ENCODE results near the gene DDX49.

DDX49 gene

GRCh38 chr19:18895824-18896341 lies 23.6 kb upstream of the DDX49 start, which contains the start of gene CERS1:
CERS1 (minus strand) TSS chr19:18896158; CDS start chr19:18896072, 86 bp downstream.
- H3K27me3 ChIP-seq (replicated peaks; ENCODE audit: control insufficient read depth, insufficient read depth, low read length, poor library complexity, severe bottlenecking), result peaks cover 16% of the 10 kb centered on the region
- H3K36me3 ChIP-seq (ENCODE audit: control insufficient read depth, insufficient read depth, low read length), result peaks cover 19% of the 10 kb centered on the region
- H3K9me3 ChIP-seq (ENCODE audit: control insufficient read depth, low read length), result no peaks in the 10 kb centered on the region
- DNase-seq, result no peak
- no peak within 1 kb of the TSS for H3K4me3 ChIP-seq (ENCODE audit: insufficient read depth, low read depth, low read length, poor library complexity, severe bottlenecking)
- H3K4me1 ChIP-seq (ENCODE audit: control insufficient read depth, insufficient read depth, low read length, poor library complexity, severe bottlenecking), result peaks cover 9% of the 10 kb centered on the region
- H3K27ac ChIP-seq (ENCODE audit: insufficient read depth, low read length, poor library complexity, severe bottlenecking), result no peak within 1 kb of the TSS

GRCh38 chr19:18896421-18896841 lies 23.1 kb upstream of the DDX49 start:
- Histone ChIP-seq H3K27me3 (replicated peaks; ENCODE audit: control insufficient read depth, insufficient read depth, low read length, poor library complexity, severe bottlenecking) (peaks cover 16% of the 10 kb centered on the region), H3K27ac (ENCODE audit: insufficient read depth, low read length, poor library complexity, severe bottlenecking) (no peak overlapping the region), H3K4me1 (ENCODE audit: control insufficient read depth, insufficient read depth, low read length, poor library complexity, severe bottlenecking) (peaks cover 9% of the 10 kb centered on the region), H3K36me3 (ENCODE audit: control insufficient read depth, insufficient read depth, low read length) (peaks cover 24% of the 10 kb centered on the region), H3K9me3 (ENCODE audit: control insufficient read depth, low read length) (no peaks in the 10 kb centered on the region), H3K4me3 (ENCODE audit: insufficient read depth, low read depth, low read length, poor library complexity, severe bottlenecking) (no peak overlapping the region)
- DNase-seq, result no peak

GRCh38 chr19:18897094-18898029 lies 22.2 kb upstream of the DDX49 start:
- Histone ChIP-seq H3K4me1 (ENCODE audit: control insufficient read depth, insufficient read depth, low read length, poor library complexity, severe bottlenecking) (peaks cover 9% of the 10 kb centered on the region), H3K4me3 (ENCODE audit: insufficient read depth, low read depth, low read length, poor library complexity, severe bottlenecking) (no peak overlapping the region), H3K27ac (ENCODE audit: insufficient read depth, low read length, poor library complexity, severe bottlenecking) (no peak overlapping the region), H3K9me3 (ENCODE audit: control insufficient read depth, low read length) (no peaks in the 10 kb centered on the region), H3K36me3 (ENCODE audit: control insufficient read depth, insufficient read depth, low read length) (peaks cover 27% of the 10 kb centered on the region), H3K27me3 (replicated peaks; ENCODE audit: control insufficient read depth, insufficient read depth, low read length, poor library complexity, severe bottlenecking) (peaks cover 16% of the 10 kb centered on the region)
- DNase-seq, result no peak

- no peaks in the 10 kb centered on the region for H3K9me3 ChIP-seq (ENCODE audit: control insufficient read depth, low read length)
- H3K4me1 ChIP-seq (ENCODE audit: control insufficient read depth, insufficient read depth, low read length, poor library complexity, severe bottlenecking), result peaks cover 9% of the 10 kb centered on the region
- H3K27ac ChIP-seq (ENCODE audit: insufficient read depth, low read length, poor library complexity, severe bottlenecking), result no peak overlapping the region
- no peak for DNase-seq
- H3K4me3 ChIP-seq (ENCODE audit: insufficient read depth, low read depth, low read length, poor library complexity, severe bottlenecking), result no peak overlapping the region
- H3K36me3 ChIP-seq (ENCODE audit: control insufficient read depth, insufficient read depth, low read length), result peaks cover 27% of the 10 kb centered on the region
- peaks cover 16% of the 10 kb centered on the region for H3K27me3 ChIP-seq (replicated peaks; ENCODE audit: control insufficient read depth, insufficient read depth, low read length, poor library complexity, severe bottlenecking)
These were observed 21.4 kb upstream of the DDX49 start for GRCh38 chr19:18898081-18898606.

GRCh38 chr19:18898607-18899408 lies 20.7 kb upstream of the DDX49 start:
- no peak overlapping the region for H3K27ac ChIP-seq (ENCODE audit: insufficient read depth, low read length, poor library complexity, severe bottlenecking)
- DNase-seq, result no peak
- H3K36me3 ChIP-seq (ENCODE audit: control insufficient read depth, insufficient read depth, low read length), result peaks cover 30% of the 10 kb centered on the region
- peaks cover 16% of the 10 kb centered on the region for H3K27me3 ChIP-seq (replicated peaks; ENCODE audit: control insufficient read depth, insufficient read depth, low read length, poor library complexity, severe bottlenecking)
- peaks cover 9% of the 10 kb centered on the region for H3K4me1 ChIP-seq (ENCODE audit: control insufficient read depth, insufficient read depth, low read length, poor library complexity, severe bottlenecking)
- H3K4me3 ChIP-seq (ENCODE audit: insufficient read depth, low read depth, low read length, poor library complexity, severe bottlenecking), result no peak overlapping the region
- H3K9me3 ChIP-seq (ENCODE audit: control insufficient read depth, low read length), result no peaks in the 10 kb centered on the region

GRCh38 chr19:18899624-18900560 lies 19.6 kb upstream of the DDX49 start:
- DNase-seq, result no peak
- no peak overlapping the region for H3K4me3 ChIP-seq (ENCODE audit: insufficient read depth, low read depth, low read length, poor library complexity, severe bottlenecking)
- H3K27me3 ChIP-seq (replicated peaks; ENCODE audit: control insufficient read depth, insufficient read depth, low read length, poor library complexity, severe bottlenecking), result peaks cover 12% of the 10 kb centered on the region
- H3K9me3 ChIP-seq (ENCODE audit: control insufficient read depth, low read length), result no peaks in the 10 kb centered on the region
- peaks cover 9% of the 10 kb centered on the region for H3K4me1 ChIP-seq (ENCODE audit: control insufficient read depth, insufficient read depth, low read length, poor library complexity, severe bottlenecking)
- peaks cover 40% of the 10 kb centered on the region for H3K36me3 ChIP-seq (ENCODE audit: control insufficient read depth, insufficient read depth, low read length)
- H3K27ac ChIP-seq (ENCODE audit: insufficient read depth, low read length, poor library complexity, severe bottlenecking), result no peak overlapping the region

GRCh38 chr19:18900700-18901481 lies 18.6 kb upstream of the DDX49 start:
- Histone ChIP-seq H3K9me3 (ENCODE audit: control insufficient read depth, low read length) (no peaks in the 10 kb centered on the region), H3K27me3 (replicated peaks; ENCODE audit: control insufficient read depth, insufficient read depth, low read length, poor library complexity, severe bottlenecking) (peaks cover 5% of the 10 kb centered on the region), H3K4me3 (ENCODE audit: insufficient read depth, low read depth, low read length, poor library complexity, severe bottlenecking) (no peak overlapping the region), H3K4me1 (ENCODE audit: control insufficient read depth, insufficient read depth, low read length, poor library complexity, severe bottlenecking) (peaks cover 4% of the 10 kb centered on the region), H3K27ac (ENCODE audit: insufficient read depth, low read length, poor library complexity, severe bottlenecking) (no peak overlapping the region), H3K36me3 (ENCODE audit: control insufficient read depth, insufficient read depth, low read length) (peaks cover 50% of the 10 kb centered on the region)
- no peak for DNase-seq

- Histone ChIP-seq H3K9me3 (ENCODE audit: control insufficient read depth, low read length) (no peaks in the 10 kb centered on the region), H3K27me3 (replicated peaks; ENCODE audit: control insufficient read depth, insufficient read depth, low read length, poor library complexity, severe bottlenecking) (peaks cover 5% of the 10 kb centered on the region), H3K4me1 (ENCODE audit: control insufficient read depth, insufficient read depth, low read length, poor library complexity, severe bottlenecking) (peaks cover 3% of the 10 kb centered on the region), H3K4me3 (ENCODE audit: insufficient read depth, low read depth, low read length, poor library complexity, severe bottlenecking) (no peak overlapping the region), H3K36me3 (ENCODE audit: control insufficient read depth, insufficient read depth, low read length) (peaks cover 56% of the 10 kb centered on the region), H3K27ac (ENCODE audit: insufficient read depth, low read length, poor library complexity, severe bottlenecking) (no peak overlapping the region)
- no peak for DNase-seq
These were observed 18.0 kb upstream of the DDX49 start for GRCh38 chr19:18901491-18901890.
